H1 (cell line): ENCODE data around the gene NAE1. TPM values are rescaled to one million over a fixed set of nuclear protein-coding genes. Genes with fewer than 3 reads are reported as not detected.

Experiments
- CTCF ChIA-PET: fragments of 300-600 bp; sonication (Branson Sonifier 250); formaldehyde crosslinking; loops from one replicate; lab custom pipeline; 2021; ENCODE audit not compliant: partially characterized antibody; lab: Charles Lee
- POLR2A ChIA-PET: fragments of 300-600 bp; sonication (Branson Sonifier 250); formaldehyde crosslinking; loops from one replicate; lab custom pipeline; 2021; ENCODE audit warnings: inconsistent platforms; ENCODE audit not compliant: partially characterized antibody; lab: Charles Lee
- DNase-seq, 2 experiments: peaks; one replicate each; pipeline versions ENCODE4 v3.0.0 to v3.0.0-alpha.2; 2010 to 2022; ENCODE audit warnings: low spot score in 2 of 2, low read depth in 1 of 2, mixed read lengths in 1 of 2
- FAIRE-seq: peaks from 2 replicates; lab custom pipeline; 2011; peaks lifted over from hg19 to GRCh38; lab: Jason Lieb, UNC
- H2AFZ ChIP-seq: 2 replicates; pipeline ENCODE4 v1.8.1; 2012; ENCODE audit warnings: low read length, inconsistent platforms
- H2AK5ac ChIP-seq: 2 replicates; pipeline ENCODE4 v1.6.1; 2013; ENCODE audit warnings: low read depth, low read length
- H2BK120ac ChIP-seq: replicated peaks from 2 replicates; pipeline ENCODE3; 2013; ENCODE audit warnings: low read depth, low read length, inconsistent platforms
- H2BK12ac ChIP-seq: 2 replicates; pipeline ENCODE4 v1.6.1; 2013; ENCODE audit warnings: low read depth, low read length
- H2BK15ac ChIP-seq: 2 replicates; pipeline ENCODE4 v1.6.1; 2013; ENCODE audit warnings: low read length
- H2BK20ac ChIP-seq: 2 replicates; pipeline ENCODE4 v1.6.1; 2013; ENCODE audit warnings: low read length
- H2BK5ac ChIP-seq: 2 replicates; pipeline ENCODE4 v1.6.1; 2013; ENCODE audit warnings: low read depth, low read length
- H3K14ac ChIP-seq: 2 replicates; pipeline ENCODE4 v1.6.1; 2013; ENCODE audit warnings: inconsistent platforms; ENCODE audit not compliant: insufficient read length
- H3K18ac ChIP-seq: 2 replicates; pipeline ENCODE4 v1.6.1; 2013; ENCODE audit warnings: low read length; ENCODE audit errors: extremely low read depth
- H3K23ac ChIP-seq: 2 replicates; pipeline ENCODE4 v1.6.1; 2013; ENCODE audit warnings: inconsistent platforms; ENCODE audit not compliant: insufficient read length
- H3K23me2 ChIP-seq: 2 replicates; pipeline ENCODE4 v1.6.1; 2013; ENCODE audit warnings: low read depth, low read length
- H3K27ac ChIP-seq: 2 replicates; pipeline ENCODE4 v1.6.1; 2011; ENCODE audit warnings: low read depth, low read length, inconsistent platforms
- H3K27me3 ChIP-seq, 4 experiments: replicated peaks in 1 of 4; 1 replicate in 1 of 4; 2 replicates in 3 of 4; pipeline versions ENCODE4 v1.6.1 to v1.8.1; 2011 to 2013; ENCODE audit warnings: low read length in 3 of 4, mild to moderate bottlenecking in 3 of 4, inconsistent platforms in 2 of 4, mixed read lengths in 2 of 4, moderate library complexity in 1 of 4; ENCODE audit not compliant: control insufficient read depth in 3 of 4, insufficient read depth in 3 of 4; ENCODE audit errors: extremely low read depth in 1 of 4
- H3K36me3 ChIP-seq, 4 experiments: 2 replicates each; pipeline versions ENCODE4 v1.6.1 to v1.8.1; 2011 to 2013; ENCODE audit warnings: mild to moderate bottlenecking in 4 of 4, low read length in 3 of 4, moderate library complexity in 2 of 4, control low read depth in 1 of 4, inconsistent platforms in 1 of 4; ENCODE audit not compliant: insufficient read depth in 4 of 4, control insufficient read depth in 2 of 4
- H3K4ac ChIP-seq: replicated peaks from 2 replicates; pipeline ENCODE3; 2013; ENCODE audit warnings: low read length, low read depth, mixed read lengths, inconsistent platforms; ENCODE audit not compliant: insufficient read length
- H3K4me1 ChIP-seq, 4 experiments: replicated peaks in 1 of 4; 1 replicate in 1 of 4; 2 replicates in 3 of 4; pipeline versions ENCODE4 v1.6.1 to v1.8.1; 2011 to 2013; ENCODE audit warnings: low read length in 3 of 4, inconsistent platforms in 2 of 4, mixed read lengths in 1 of 4; ENCODE audit not compliant: insufficient read depth in 4 of 4, control insufficient read depth in 3 of 4
- H3K4me2 ChIP-seq, 2 experiments: 2 replicates each; pipeline versions ENCODE4 v1.6.1 to v1.8.1; 2011 to 2013; ENCODE audit warnings: low read depth in 2 of 2, low read length in 2 of 2, control low read depth in 1 of 2, inconsistent platforms in 1 of 2, mild to moderate bottlenecking in 1 of 2; ENCODE audit not compliant: insufficient read depth in 1 of 2
- H3K4me3 ChIP-seq, 4 experiments: fragments of 200-600, 300-600 bp in 1 of 4; sonication (generic), shearing (Covaris generic), sonication (Bioruptor Twin) in 1 of 4; 2 replicates each; pipeline versions ENCODE4 v1.5.1 to v1.8.1; 2011 to 2016; ENCODE audit warnings: low read length in 4 of 4, low read depth in 3 of 4, control low read depth in 2 of 4, inconsistent platforms in 2 of 4, mild to moderate bottlenecking in 2 of 4, mixed read lengths in 1 of 4, moderate library complexity in 1 of 4; ENCODE audit not compliant: insufficient read depth in 2 of 4; ENCODE audit errors: extremely low read depth in 1 of 4
- H3K56ac ChIP-seq: replicated peaks from 2 replicates; pipeline ENCODE3; 2013; ENCODE audit warnings: low read depth, mild to moderate bottlenecking, mixed read lengths, low read length, inconsistent platforms; ENCODE audit not compliant: insufficient read length
- H3K79me1 ChIP-seq: 2 replicates; pipeline ENCODE4 v1.6.1; 2013; ENCODE audit warnings: low read depth, low read length, control low read depth
- H3K79me2 ChIP-seq, 2 experiments: 2 replicates each; pipeline versions ENCODE4 v1.6.1 to v1.8.1; 2012 to 2013; ENCODE audit warnings: low read length in 2 of 2, mild to moderate bottlenecking in 2 of 2, inconsistent platforms in 1 of 2; ENCODE audit not compliant: insufficient read depth in 2 of 2, control insufficient read depth in 1 of 2
- H3K9ac ChIP-seq, 4 experiments: replicated peaks in 1 of 4; 1 replicate in 1 of 4; 2 replicates in 3 of 4; pipeline versions ENCODE4 v1.6.1 to v1.8.1; 2011 to 2013; ENCODE audit warnings: low read depth in 3 of 4, low read length in 3 of 4, control low read depth in 2 of 4, mild to moderate bottlenecking in 2 of 4, moderate library complexity in 2 of 4, inconsistent platforms in 1 of 4; ENCODE audit errors: extremely low read depth in 1 of 4
- H3K9me3 ChIP-seq, 2 experiments: 2 replicates each; pipeline versions ENCODE4 v1.6.1 to v1.8.1; 2012 to 2013; ENCODE audit warnings: mild to moderate bottlenecking in 2 of 2, moderate library complexity in 2 of 2, control low read depth in 1 of 2, inconsistent platforms in 1 of 2, low read depth in 1 of 2, low read length in 1 of 2, mixed read lengths in 1 of 2; ENCODE audit not compliant: insufficient read depth in 2 of 2
- H4K20me1 ChIP-seq, 2 experiments: replicated peaks in 1 of 2; 2 replicates each; pipeline versions ENCODE3 to v1.8.1; 2011 to 2013; ENCODE audit warnings: inconsistent platforms in 2 of 2, low read length in 2 of 2, mild to moderate bottlenecking in 1 of 2; ENCODE audit not compliant: insufficient read depth in 2 of 2, control insufficient read depth in 1 of 2
- H4K5ac ChIP-seq: 2 replicates; pipeline ENCODE4 v1.6.1; 2013; ENCODE audit warnings: low read length, low read depth, mixed read lengths, inconsistent platforms; ENCODE audit not compliant: insufficient read length
- H4K8ac ChIP-seq: 2 replicates; pipeline ENCODE4 v1.8.0; 2013; ENCODE audit warnings: mild to moderate bottlenecking, moderate library complexity, low read length, inconsistent platforms; ENCODE audit not compliant: insufficient read depth; ENCODE audit errors: extremely low read depth
- H4K91ac ChIP-seq: replicated peaks from 2 replicates; pipeline ENCODE3; 2013; ENCODE audit warnings: low read length, mixed read lengths, inconsistent platforms; ENCODE audit not compliant: insufficient read length
- EGR1 ChIP-seq: IDR thresholded peaks from 2 replicates; pipeline ENCODE4 v1.6.1; 2011; ENCODE audit warnings: low read depth, low read length, borderline replicate concordance
- GABPA ChIP-seq: IDR thresholded peaks from 2 replicates; pipeline ENCODE4 v1.6.1; 2011; ENCODE audit warnings: mild to moderate bottlenecking, low read length, moderate library complexity, borderline replicate concordance; ENCODE audit not compliant: insufficient read depth
- WGBS, 2 experiments: shearing (Covaris generic) in 1 of 2; methylation state at CpG; one replicate each; pipeline versions ENCODE4 v1.1.6 to v1.1.7; 2013 to 2015; ENCODE audit warnings: low lambda C conversion rate in 2 of 2, mixed read lengths in 2 of 2, inconsistent platforms in 1 of 2, low coverage in 1 of 2, missing lambda C conversion rate in 1 of 2; ENCODE audit not compliant: insufficient replicate concordance in 2 of 2, insufficient coverage in 1 of 2, insufficient read length in 1 of 2; ENCODE audit errors: extremely low coverage in 1 of 2, missing lambda C conversion rate in 1 of 2; 5-methylcytosine and 5-hydroxymethylcytosine counted together
- polyA plus RNA-seq, 7 experiments: library from polyadenylated mRNA; depleted of rRNA in 3 of 7; stranded (reverse) in 5 of 7; unstranded in 2 of 7; fragments of >200 nt in 5 of 7; fragments of 200-250 nt in 2 of 7; gene quantifications; 1 replicate in 5 of 7; 2 replicates in 1 of 7; 4 replicates in 1 of 7; pipeline versions ENCODE4 v1.2.1 to v1.2.3, GENCODE V29; 2011 to 2013; ENCODE audit warnings: missing spikeins in 2 of 7, mixed read lengths in 2 of 7
- total RNA-seq: library from RNA; stranded (reverse); fragmentation: NEBNext Ultra II Directional; extraction: Animal tissue kit (Norgen Biotek cat#: 25700); gene quantifications from 2 replicates; pipeline ENCODE4 v1.2.1, GENCODE V29; 2021

Gene NAE1
- total and polyA plus RNA-seq, 2 of the 8 experiments (the other 6 are each of a cell fraction or from before 2014, with no cell fraction given): 66.6 to 155 TPM

DNA sequence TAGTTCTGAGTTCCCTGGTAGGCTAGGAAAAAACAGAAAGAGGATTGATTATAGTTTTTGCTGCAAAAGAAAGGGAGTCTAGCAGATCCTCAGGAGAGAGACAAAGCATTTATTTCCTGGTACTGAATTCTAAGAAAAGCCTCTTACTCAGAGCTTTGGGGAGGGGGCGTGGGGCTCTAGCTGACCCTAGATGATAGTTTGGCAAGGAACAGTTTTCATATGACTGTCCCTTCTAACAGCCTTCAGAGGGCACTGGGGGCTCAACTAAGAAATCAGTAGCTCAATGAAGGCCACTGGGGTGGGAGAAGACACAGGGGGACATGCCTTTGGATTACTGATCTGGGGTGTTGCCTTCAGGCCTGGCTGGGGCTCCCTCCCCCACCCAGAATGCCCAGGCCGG, 17.4 kb upstream of the NAE1 start:
- ChIA-PET POLR2A (interaction anchor here (1.4 to 2.0 kb wide), 3 partner anchors 14 to 32 kb away, joined by 3 to 4 read pairs (median 4); partner anchors contain the start of gene NAE1), CTCF (interaction anchor here (1.0 to 13.4 kb wide), 6 partner anchors 9 to 120 kb away, joined by 3 to 162 read pairs (median 10); partner anchors contain the start of gene NAE1)
- FAIRE-seq (no peak), DNase-seq (no peak)
- no peak overlapping the region for H3K4me2 ChIP-seq
- no peaks in the 10 kb centered on the region for H3K36me3 ChIP-seq
- no peak overlapping the region for H2BK120ac ChIP-seq
- peaks cover 12% of the 10 kb centered on the region for H3K23me2 ChIP-seq
- no peak overlapping the region for H3K56ac ChIP-seq
- no peak overlapping the region for H2BK20ac ChIP-seq
- H2AFZ ChIP-seq: no peak overlapping the region
- H4K8ac ChIP-seq: no peak overlapping the region
- no peak overlapping the region for H3K9ac ChIP-seq
- no peak overlapping the region for H2BK15ac ChIP-seq
- no peaks in the 10 kb centered on the region for H3K9me3 ChIP-seq
- peaks cover 13 to 40% (median 32%) of the 10 kb centered on the region in 4 experiments for H3K27me3 ChIP-seq
- H3K79me1 ChIP-seq: no peaks in the 10 kb centered on the region
- peaks cover 0 to 2% (median 0%) of the 10 kb centered on the region in 4 experiments; a peak in 3 of 7 replicates for H3K4me1 ChIP-seq
- H3K4me3 ChIP-seq: no peak overlapping the region
- H3K27ac ChIP-seq: no peak overlapping the region
- H3K23ac ChIP-seq: no peak overlapping the region
- no peak overlapping the region for H3K4ac ChIP-seq
- H3K18ac ChIP-seq: no peak overlapping the region
- no peak overlapping the region for H4K5ac ChIP-seq
- no peak overlapping the region for H3K14ac ChIP-seq
- 90% methylated on average over 2 of the region's 2 CpGs; no CpG with 5 or more reads in 1 of the 2 experiments for WGBS, 2 experiments
- H4K20me1 ChIP-seq: peaks cover 0 to 3% of the 10 kb centered on the region in 2 experiments
- H3K79me2 ChIP-seq: no peaks in the 10 kb centered on the region
- no peak overlapping the region for H2BK12ac ChIP-seq
- H2AK5ac ChIP-seq: no peak overlapping the region
- H4K91ac ChIP-seq: no peak overlapping the region
- no peak overlapping the region for H2BK5ac ChIP-seq
- TF ChIP-seq EGR1: no peak
- no peak for TF ChIP-seq GABPA
